Motor neuron (in vitro differentiated cells): ENCODE results near the gene HAP1. TPM values are rescaled to one million over a fixed set of nuclear protein-coding genes. Genes with fewer than 3 reads are reported as not detected.
A peak's percentile ranks its signal among the peaks of the same experiment; 100 is the strongest.
"Not testable (repeated sequence)": the region's sequence is repeated elsewhere in the genome, so short reads cannot be mapped to it uniquely, and the experiment has no call there.

Experiments
- ATAC-seq, 8 experiments: fragments of 200-7000 bp; cut with Tn5 transposase; replicated peaks in 6 of 8; 2 replicates each; pipeline ENCODE4 v1.8.0; 2021; ENCODE audit warnings: mild to moderate bottlenecking in 8 of 8, moderate library complexity in 8 of 8
- H3K27ac ChIP-seq, 2 donors: fragments of 250-450 bp; sonication (Bioruptor Pico); 2 replicates each; pipeline ENCODE4 v1.9.0; 2021; ENCODE audit warnings: antibody characterized with exemption in 2 of 2, mild to moderate bottlenecking in 2 of 2, moderate library complexity in 1 of 2
- H3K4me1 ChIP-seq, 2 donors: fragments of 250-450 bp; sonication (Bioruptor Pico); replicated peaks in 1 of 2; 2 replicates each; pipeline ENCODE4 v1.6.1; 2021; ENCODE audit warnings: antibody characterized with exemption in 2 of 2, mild to moderate bottlenecking in 2 of 2, moderate library complexity in 1 of 2
- H3K4me3 ChIP-seq, 5 donors: fragments of 250-450 bp; sonication (Bioruptor Pico); 2 replicates each; pipeline ENCODE4 v1.9.0; 2021; ENCODE audit warnings: antibody characterized with exemption in 5 of 5, mild to moderate bottlenecking in 5 of 5, moderate library complexity in 4 of 5
- WGBS, 10 experiments: fragments of 450-650 bp; shearing (Covaris generic); methylation state at CpG; one replicate each; pipeline ENCODE4 v1.0.0; 2022; 5-methylcytosine and 5-hydroxymethylcytosine counted together
- in situ Hi-C, 9 experiments: fragments of 400-800 bp; cut with MboI; loops; one replicate each; pipeline ENCODE4 v1.15.0; 2021; ENCODE audit warnings: low sequenced_read_pairs in 9 of 9, low pct_unique_long_range_greater_than_20kb in 2 of 9; ENCODE audit not compliant: unreplicated experiment in 9 of 9
- total RNA-seq, 8 experiments: library from RNA; unstranded; fragments of 300-600 nt; gene quantifications; 2 replicates each; pipeline versions ENCODE4 v1.2.3 to v1.2.4, GENCODE V29; 2022

Gene HAP1
- total RNA-seq, 8 experiments from 2014 or later = 0.41 to 12.8 (median 2.1) TPM

DNA sequence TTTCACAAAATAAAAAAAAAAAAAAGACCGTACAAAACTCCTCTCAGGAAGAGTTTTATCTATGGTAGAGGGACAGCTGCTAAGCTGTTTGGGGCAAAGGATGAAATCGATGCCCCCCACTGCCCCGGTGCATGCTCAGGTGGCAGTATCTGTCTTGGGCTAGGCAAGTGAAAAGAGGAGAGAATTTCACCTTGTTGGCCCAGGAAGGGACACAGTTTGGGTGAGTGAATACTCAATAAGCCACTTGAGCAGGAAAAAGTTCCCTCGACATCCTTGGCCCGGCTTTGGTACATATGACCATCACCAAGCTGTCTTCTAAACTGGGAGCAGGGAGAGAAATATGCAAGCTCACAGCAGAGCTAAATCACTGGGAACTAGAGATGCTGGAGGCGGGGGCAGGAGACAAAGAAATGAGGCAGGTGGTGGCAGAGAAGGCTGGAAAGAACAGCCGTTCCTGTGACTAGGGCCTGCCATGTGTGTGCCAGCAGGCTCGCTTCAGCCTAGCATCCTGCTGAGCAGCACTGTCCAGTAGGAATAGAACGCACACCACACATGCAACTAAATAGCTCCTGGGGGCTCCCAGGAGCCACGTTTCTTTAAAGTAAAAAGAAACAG, 53.9 kb downstream of the HAP1 start:
- no peak overlapping the region for H3K27ac ChIP-seq
- H3K4me1 ChIP-seq = peaks cover 38 to 46% of the 10 kb centered on the region in 2 donors
- 29 to 91% (median 76%) methylated on average over 1 to 8 of the region's 10 CpGs for WGBS, 10 experiments
- ATAC-seq = peak in 1 of 8 experiments; percentile 2
- in situ Hi-C loops = no loop called here
- H3K4me3 ChIP-seq = no peak overlapping the region

DNA sequence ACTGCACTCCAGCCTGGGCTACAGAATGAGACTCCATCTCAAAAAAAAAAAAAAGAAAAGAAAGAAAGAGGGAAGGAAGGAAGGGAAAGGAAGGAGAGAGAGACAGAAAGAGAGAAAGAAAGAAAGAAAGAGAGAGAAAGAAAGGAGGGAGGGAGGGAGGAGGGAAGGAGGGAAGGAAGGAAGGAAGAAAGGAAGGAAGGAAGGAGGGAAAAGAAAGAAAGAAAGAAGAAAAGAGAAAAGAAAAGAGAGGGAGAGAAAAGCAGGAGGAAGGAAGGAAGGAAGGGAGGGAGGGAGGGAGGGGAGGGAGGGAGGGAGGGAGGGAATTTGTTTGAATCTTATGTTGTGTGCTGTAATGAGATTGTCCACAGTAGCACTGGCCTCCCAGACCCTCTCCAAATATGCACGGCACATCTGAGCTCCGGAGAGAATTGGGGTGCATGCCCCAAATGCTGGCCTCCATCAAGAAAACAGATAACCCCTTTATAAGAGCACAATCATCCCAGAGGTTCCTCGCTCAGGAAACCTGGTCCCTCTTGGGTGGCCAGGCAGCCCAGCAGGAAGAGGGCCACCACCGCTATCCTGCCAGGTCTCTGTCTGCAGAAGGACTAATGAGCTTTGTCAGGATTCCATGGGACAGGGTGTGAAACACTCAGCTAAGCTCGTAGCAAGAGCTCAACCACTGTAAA, 54.6 kb downstream of the HAP1 start:
- H3K4me1 ChIP-seq = peaks cover 38 to 46% of the 10 kb centered on the region in 2 donors
- no peak overlapping the region for H3K4me3 ChIP-seq
- no peak for ATAC-seq
- in situ Hi-C loops = no loop called here
- no peak overlapping the region for H3K27ac ChIP-seq
- 20 to 83% (median 76%) methylated on average over 1 to 3 of the region's 5 CpGs; no CpG with 5 or more reads in 3 of the 10 experiments for WGBS, 10 experiments

DNA sequence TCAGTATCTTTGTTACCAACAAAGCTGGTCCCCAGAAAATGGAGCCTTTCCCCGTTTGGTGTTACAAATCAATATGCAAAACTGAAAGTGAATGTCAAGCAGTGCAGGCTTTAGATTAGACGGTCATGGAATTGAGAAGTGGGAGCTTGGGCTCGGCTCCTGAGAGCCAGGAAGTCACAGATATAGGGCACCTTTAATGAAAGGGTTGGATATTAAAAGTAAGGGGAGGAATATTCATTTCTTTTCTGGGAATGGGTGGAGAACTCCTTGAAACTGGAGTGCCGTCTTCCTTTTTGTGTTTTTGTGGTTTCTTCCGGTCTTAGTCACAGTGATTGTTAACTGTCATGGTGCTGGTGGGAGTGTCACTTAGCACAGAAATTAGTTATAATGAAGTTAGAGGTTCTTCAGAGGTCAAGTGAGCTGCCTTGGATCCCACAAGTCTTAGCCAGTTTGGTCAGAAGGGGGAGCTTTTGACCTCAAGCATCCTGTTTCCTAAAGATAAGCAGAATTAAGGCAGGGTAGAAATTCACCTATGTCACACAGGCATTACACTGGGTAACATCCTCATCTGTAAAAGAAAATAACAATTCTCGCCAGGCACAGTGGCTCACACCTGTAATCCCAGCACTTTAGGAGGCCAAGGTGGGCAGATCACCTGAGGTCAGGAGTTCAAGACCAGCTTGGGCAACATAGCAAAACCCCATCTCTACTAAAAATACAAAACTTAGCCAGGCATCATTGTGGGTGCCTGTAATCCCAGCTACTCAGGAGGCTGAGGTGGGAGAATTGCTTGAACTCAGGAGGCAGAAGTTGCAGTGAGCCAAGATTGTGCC, 55.3 kb downstream of the HAP1 start:
- Histone ChIP-seq H3K4me1 (peaks cover 34 to 43% of the 10 kb centered on the region in 2 donors), H3K4me3 (no peak overlapping the region), H3K27ac (peak overlapping the region in 1 of 2 donors; percentile 59)
- ATAC-seq = peak; percentile 6 to 81 (median 66)
- in situ Hi-C loops = no loop called here
- 0 to 63% (median 21%) methylated on average over 2 to 6 of the region's 6 CpGs; no CpG with 5 or more reads in 5 of the 10 experiments for WGBS, 10 experiments

DNA sequence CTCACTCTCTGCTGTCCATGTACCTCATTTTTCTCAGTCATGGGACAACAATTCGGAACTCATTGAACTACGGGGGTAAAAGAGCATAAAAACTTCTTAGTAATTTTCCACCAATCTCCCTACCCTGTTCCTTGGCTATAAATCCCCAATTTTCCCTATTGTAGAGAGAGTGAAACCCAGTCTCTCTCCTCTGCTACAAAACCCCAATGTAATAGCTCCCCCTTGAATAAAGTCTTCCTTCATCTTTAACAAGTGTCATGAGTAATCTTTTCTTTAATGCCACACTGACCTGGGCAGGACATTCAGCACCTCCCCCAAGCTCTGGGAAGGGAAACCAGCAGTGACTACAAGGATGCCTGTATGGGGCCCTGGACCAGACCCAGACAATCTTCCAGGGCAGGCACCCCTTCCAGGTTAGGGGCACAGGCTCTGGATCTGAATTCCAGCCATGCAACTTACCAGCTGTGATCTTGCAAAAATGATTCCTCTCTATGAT, 56.0 kb downstream of the HAP1 start:
- WGBS, 10 experiments = 50 to 100% (median 80%) methylated on average over 2 of the region's 2 CpGs; no CpG with 5 or more reads in 3 of the 10 experiments
- H3K27ac ChIP-seq = peak overlapping the region in 1 of 2 donors; percentile 59
- peak; percentile 28 to 79 (median 66) for ATAC-seq
- peaks cover 28 to 36% of the 10 kb centered on the region in 2 donors for H3K4me1 ChIP-seq
- in situ Hi-C loops = no loop called here
- no peak overlapping the region for H3K4me3 ChIP-seq

DNA sequence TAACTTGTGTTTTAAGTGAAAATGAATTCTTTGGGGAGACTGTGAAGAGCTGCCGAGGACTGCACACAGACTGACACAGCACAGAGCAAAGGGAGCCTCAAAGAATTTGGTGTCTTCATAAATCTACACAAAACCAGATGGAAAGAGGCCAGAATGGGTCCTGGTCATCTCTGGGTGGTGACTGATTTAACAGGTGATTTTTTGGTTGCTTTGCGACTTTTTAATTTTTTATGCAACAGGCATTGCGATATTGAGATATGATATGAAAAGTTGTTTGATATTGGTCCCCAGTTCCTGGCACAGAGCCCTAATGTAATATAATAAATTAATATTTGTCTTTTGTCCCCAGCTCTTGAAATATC, 58.4 kb downstream of the HAP1 start:
- in situ Hi-C loops = no loop called here
- WGBS, 10 experiments = 20 to 100% (median 60%) methylated on average over 1 to 3 of the region's 3 CpGs; no CpG with 5 or more reads in 1 of the 10 experiments
- peaks cover 20 to 24% of the 10 kb centered on the region in 2 donors for H3K4me1 ChIP-seq
- H3K27ac ChIP-seq = no peak overlapping the region
- ATAC-seq = no peak
- H3K4me3 ChIP-seq = no peak overlapping the region

DNA sequence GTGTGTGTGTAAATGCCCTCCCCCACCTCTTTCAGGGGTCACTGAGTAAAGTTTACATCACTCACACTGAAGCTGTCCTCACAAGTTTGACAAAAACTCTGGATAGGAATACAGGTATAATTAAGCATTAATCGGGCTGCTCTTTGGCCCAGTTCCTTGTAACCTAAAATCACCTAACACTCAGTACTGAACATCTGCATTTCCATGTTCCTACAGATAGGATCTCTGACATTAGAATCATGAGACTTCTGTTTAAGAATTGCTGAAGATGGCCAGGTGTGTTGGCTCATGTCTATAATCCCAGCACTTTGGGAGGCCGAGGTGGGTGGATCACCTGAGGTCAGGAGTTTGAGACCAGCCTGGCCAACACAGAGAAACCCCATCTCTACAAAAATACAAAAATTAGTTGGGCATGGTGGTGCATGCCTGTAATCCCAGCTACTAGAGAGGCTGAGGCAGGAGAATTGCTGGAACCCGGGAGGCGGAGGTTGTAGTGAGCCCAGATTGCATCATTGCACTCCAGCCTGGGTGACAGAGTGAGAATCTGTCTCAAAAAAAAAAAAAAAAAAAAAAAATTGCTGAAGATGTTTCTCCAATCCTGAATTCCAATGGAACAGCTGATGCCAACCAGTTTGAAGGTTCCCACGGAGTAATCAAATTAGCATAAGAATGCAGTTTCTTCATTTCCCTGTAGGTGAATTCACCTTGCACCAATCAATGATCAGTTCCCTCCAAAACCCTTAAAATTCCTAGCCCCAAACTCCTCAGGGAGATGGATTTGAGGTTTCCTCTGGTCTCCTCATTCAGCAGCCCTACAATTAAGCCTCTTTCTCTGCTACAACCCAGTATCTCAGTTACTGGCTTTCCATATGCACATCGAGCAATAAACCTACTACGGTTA, 59.0 kb downstream of the HAP1 start:
- in situ Hi-C loops, H3K4me3 ChIP-seq, ATAC-seq, H3K27ac ChIP-seq: not testable (repeated sequence)
- WGBS, 10 experiments = 56 to 86% (median 67%) methylated on average over 3 to 7 of the region's 7 CpGs; no CpG with 5 or more reads in 1 of the 10 experiments
- H3K4me1 ChIP-seq = peaks cover 17 to 24% of the 10 kb centered on the region in 2 donors

Other genes with a start within 250 kb of the HAP1 start
- under 1 TPM in 2 of 8 experiments, not detected in 6; 0.19 to 0.25 TPM for gene KRT36, start 244.7 kb downstream of the HAP1 start, total RNA-seq
- 1 to 10 TPM in 1 of 8 experiments, under 1 TPM in 3, not detected in 4; 0.32 to 1.9 (median 0.67) TPM for gene KRT13, start 229.0 kb downstream of the HAP1 start, total RNA-seq
- gene KRT15, start 215.8 kb downstream of the HAP1 start, total RNA-seq = 1 to 10 TPM in 2 of 8 experiments, under 1 TPM in 5, not detected in 1; 0.11 to 4.0 (median 0.25) TPM
- gene KRT19, start 206.3 kb downstream of the HAP1 start, total RNA-seq = 1 to 10 TPM in 3 of 8 experiments, under 1 TPM in 3, not detected in 2; 0.29 to 6.2 (median 0.86) TPM
- gene KRT9, start 162.6 kb downstream of the HAP1 start, total RNA-seq = 1 to 10 TPM in 1 of 8 experiments, under 1 TPM in 6, not detected in 1; 0.11 to 1.5 (median 0.46) TPM
- 1 to 10 TPM in 1 of 8 experiments, under 1 TPM in 4, not detected in 3; 0.18 to 1.3 (median 0.54) TPM for gene KRT14, start 147.7 kb downstream of the HAP1 start, total RNA-seq
- 10 to 100 TPM in 1 of 8 experiments, 1 to 10 TPM in 3, not detected in 4; 1.0 to 26.9 (median 4.5) TPM for gene KRT16, start 121.9 kb downstream of the HAP1 start, total RNA-seq
- gene KRT17, start 110.1 kb downstream of the HAP1 start, total RNA-seq = 10 to 100 TPM in 3 of 8 experiments, 1 to 10 TPM in 1, under 1 TPM in 2, not detected in 2; 0.17 to 18.1 (median 5.8) TPM
- 100 to 1,000 TPM; 160 to 776 (median 444) TPM for gene EIF1, start 45.8 kb downstream of the HAP1 start, total RNA-seq
- gene GAST, start 22.3 kb downstream of the HAP1 start, total RNA-seq = not detected
- gene JUP, start 52.1 kb upstream of the HAP1 start, total RNA-seq = 10 to 100 TPM in 7 of 8 experiments, 1 to 10 TPM in 1; 4.9 to 34.5 (median 16.8) TPM
- 10 to 100 TPM; 13.4 to 50.3 (median 20.3) TPM for gene P3H4, start 77.3 kb upstream of the HAP1 start, total RNA-seq
- gene FKBP10, start 78.4 kb upstream of the HAP1 start, total RNA-seq = 100 to 1,000 TPM in 4 of 8 experiments, 10 to 100 TPM in 4; 42.7 to 330 (median 97.6) TPM
- gene NT5C3B, start 101.6 kb upstream of the HAP1 start, total RNA-seq = 100 to 1,000 TPM in 4 of 8 experiments, 10 to 100 TPM in 4; 55.9 to 126 (median 104) TPM
- gene KLHL10, start 103.2 kb upstream of the HAP1 start, total RNA-seq = under 1 TPM; 0.20 to 0.77 (median 0.32) TPM
- gene KLHL11, start 130.8 kb upstream of the HAP1 start, total RNA-seq = 10 to 100 TPM; 15.3 to 28.7 (median 22.8) TPM
- gene ACLY, start 184.3 kb upstream of the HAP1 start, total RNA-seq = 100 to 1,000 TPM in 4 of 8 experiments, 10 to 100 TPM in 4; 87.0 to 283 (median 141) TPM
- gene ODAD4, start 196.0 kb upstream of the HAP1 start, total RNA-seq = 10 to 100 TPM in 1 of 8 experiments, 1 to 10 TPM in 6, under 1 TPM in 1; 0.31 to 10.4 (median 4.6) TPM
- 10 to 100 TPM; 20.5 to 99.0 (median 51.0) TPM for gene CNP, start 232.2 kb upstream of the HAP1 start, total RNA-seq